Endothelial cell of umbilical vein (primary cell): ENCODE measurements around the gene CLIP2. TPM values are rescaled to one million over a fixed set of nuclear protein-coding genes. Genes with fewer than 3 reads are reported as not detected.

ENCODE experiments used
- BruUV-seq: library from RNA; stranded (reverse); fragments of 400-500 nt; replicated peaks from 2 replicates; lab custom pipeline; 2021; lab: Mats Ljungman, UMichigan
- CTCF ChIA-PET: fragments of 300-600, 350-600 bp; sonication (Branson Sonifier 250); formaldehyde crosslinking; loops from one replicate; lab custom pipeline; 2021; ENCODE audit warnings: antibody characterized with exemption, inconsistent platforms; lab: Charles Lee
- POLR2A ChIA-PET: fragments of 300-600, 350-600 bp; sonication (Branson Sonifier 250); formaldehyde crosslinking; loops from one replicate; lab custom pipeline; 2021; ENCODE audit warnings: antibody characterized with exemption, inconsistent platforms; lab: Charles Lee
- DNase-seq: peaks from one replicate; pipeline ENCODE4 v3.0.0-alpha.2; 2011; ENCODE audit warnings: low read depth, low spot score
- FAIRE-seq: peaks from 2 replicates; lab custom pipeline; 2011; peaks lifted over from hg19 to GRCh38; lab: Jason Lieb, UNC
- H2AFZ ChIP-seq: 2 replicates; pipeline ENCODE4 v1.6.0; 2012; ENCODE audit warnings: low read depth, low read length, control low read depth, inconsistent platforms
- H3K27ac ChIP-seq: 2 replicates; pipeline ENCODE4 v1.5.1; 2011; ENCODE audit warnings: low read depth, mild to moderate bottlenecking, control low read depth, low read length, moderate library complexity; ENCODE audit not compliant: insufficient read depth
- H3K27me3 ChIP-seq, 2 experiments: 2 replicates each; pipeline versions ENCODE4 v1.6.0 to v1.6.1; 2011; ENCODE audit warnings: low read length in 2 of 2, mixed read lengths in 1 of 2; ENCODE audit not compliant: control insufficient read depth in 2 of 2, insufficient read depth in 2 of 2
- H3K36me3 ChIP-seq, 2 experiments: 2 replicates in 1 of 2; 3 replicates in 1 of 2; pipeline ENCODE4 v1.5.1; 2011; ENCODE audit warnings: low read length in 2 of 2, mild to moderate bottlenecking in 1 of 2, moderate library complexity in 1 of 2; ENCODE audit not compliant: control insufficient read depth in 2 of 2, insufficient read depth in 2 of 2; ENCODE audit errors: extremely low read depth in 1 of 2
- H3K4me1 ChIP-seq: 3 replicates; pipeline ENCODE4 v1.5.1; 2011; ENCODE audit warnings: mild to moderate bottlenecking, low read length; ENCODE audit not compliant: control insufficient read depth, insufficient read depth; ENCODE audit errors: extremely low read depth
- H3K4me2 ChIP-seq: 2 replicates; pipeline ENCODE4 v1.6.1; 2011; ENCODE audit warnings: low read length, control low read depth, mixed read lengths; ENCODE audit not compliant: insufficient read depth
- H3K4me3 ChIP-seq, 3 experiments: fragments of 200-600 bp in 1 of 3; sonication (generic), shearing (Covaris generic) in 1 of 3; replicated peaks in 1 of 3; 2 replicates each; pipeline ENCODE4 v1.5.1; 2011 to 2016; ENCODE audit warnings: control low read depth in 3 of 3, low read length in 3 of 3, mild to moderate bottlenecking in 2 of 3, inconsistent platforms in 1 of 3, low read depth in 1 of 3, moderate library complexity in 1 of 3; ENCODE audit not compliant: insufficient read depth in 1 of 3
- H3K79me2 ChIP-seq: 2 replicates; pipeline ENCODE4 v1.6.0; 2012; ENCODE audit warnings: low read length, inconsistent platforms; ENCODE audit not compliant: control insufficient read depth, insufficient read depth
- H3K9ac ChIP-seq: replicated peaks from 2 replicates; pipeline ENCODE3; 2011; ENCODE audit warnings: low read length, control low read depth; ENCODE audit not compliant: insufficient read depth; ENCODE audit errors: extremely low read depth
- H3K9me1 ChIP-seq: replicated peaks from 3 replicates; pipeline ENCODE4 v1.6.0; 2011; ENCODE audit warnings: mild to moderate bottlenecking, low read length; ENCODE audit not compliant: control insufficient read depth, insufficient read depth; ENCODE audit errors: extremely low read depth
- H3K9me3 ChIP-seq: replicated peaks from 2 replicates; pipeline ENCODE4 v1.5.1; 2012; ENCODE audit warnings: low read length, inconsistent platforms; ENCODE audit not compliant: control insufficient read depth, insufficient read depth
- H4K20me1 ChIP-seq: replicated peaks from 2 replicates; pipeline ENCODE3; 2011; ENCODE audit warnings: mild to moderate bottlenecking, low read length; ENCODE audit not compliant: control insufficient read depth, insufficient read depth; ENCODE audit errors: extremely low read depth
- CTCF ChIP-seq, 2 donors: IDR thresholded peaks; 1 replicate in 1 of 2; 2 replicates in 1 of 2; pipeline ENCODE4 v1.5.1; 2011; ENCODE audit warnings: low read length in 2 of 2, mild to moderate bottlenecking in 2 of 2, moderate library complexity in 2 of 2, control low read depth in 1 of 2, inconsistent platforms in 1 of 2, low read depth in 1 of 2; ENCODE audit not compliant: insufficient read depth in 1 of 2; ENCODE audit errors: extremely low read depth in 1 of 2
- FOS ChIP-seq: IDR thresholded peaks from 2 replicates; pipeline ENCODE4 v1.6.1; 2011; ENCODE audit warnings: mild to moderate bottlenecking, low read length, moderate library complexity, borderline replicate concordance; ENCODE audit not compliant: insufficient read depth
- GATA2 ChIP-seq: IDR thresholded peaks from 2 replicates; pipeline ENCODE4 v1.7.0; 2011; ENCODE audit warnings: low read depth, mild to moderate bottlenecking, moderate library complexity, mixed read lengths, low read length; ENCODE audit not compliant: insufficient read length, insufficient read depth
- JUN ChIP-seq: IDR thresholded peaks from 2 replicates; pipeline ENCODE4 v1.6.1; 2011; ENCODE audit warnings: borderline replicate concordance, low read depth; ENCODE audit not compliant: insufficient read length, insufficient read depth
- MAX ChIP-seq: IDR thresholded peaks from 2 replicates; pipeline ENCODE4 v1.6.1; 2011; ENCODE audit not compliant: insufficient read depth, insufficient read length
- MYC ChIP-seq: IDR thresholded peaks from one replicate; pipeline ENCODE4 v1.6.1; 2011; ENCODE audit warnings: mild to moderate bottlenecking, low read depth, low read length
- POLR2A ChIP-seq: IDR thresholded peaks from 2 replicates; pipeline ENCODE4 v1.6.1; 2012; ENCODE audit warnings: low read depth, mild to moderate bottlenecking, control low read depth, low read length
- dilution Hi-C: fragments of 300-500 bp; cut with MboI; formaldehyde crosslinking; loops from one replicate; pipeline ENCODE4 v1.15.0; 2019; ENCODE audit warnings: low sequenced_read_pairs; ENCODE audit not compliant: extremely low pct_ligation_motif_present
- intact Hi-C: fragments of 100-400 bp; cut with micrococcal nuclease; formaldehyde crosslinking; loops from one replicate; pipeline ENCODE4 v1.10.0; 2022
- polyA plus RNA-seq, 4 experiments: library from polyadenylated mRNA; depleted of rRNA in 3 of 4; stranded (reverse) in 3 of 4; unstranded in 1 of 4; fragments of >200 nt; gene quantifications; 2 replicates each; pipeline versions ENCODE4 v1.2.1 to v1.2.3, GENCODE V29; 2011 to 2012; ENCODE audit warnings: missing spikeins in 1 of 4
- total RNA-seq: library from RNA; stranded (reverse); gene quantifications from 2 replicates; pipeline ENCODE4 v1.2.3, GENCODE V29; 2021

CLIP2 gene
- total and polyA plus RNA-seq, 2 donors (not counting 3 experiments of a cell fraction or from before 2014, with no cell fraction given): 8.3 to 37.1 TPM

GRCh38 chr7:74360008-74360407, 70.8 kb downstream of the CLIP2 start:
- CTCF ChIA-PET: no interaction called here
- peaks cover 6 to 14% of the 10 kb centered on the region in 2 experiments for H3K36me3 ChIP-seq
- BruUV-seq: no TSS peak

More at GRCh38 chr7:74360008-74360407, 70.8 kb downstream of the CLIP2 start:
- Histone ChIP-seq H2AFZ (no peak overlapping the region), H3K9me1 (no peaks in the 10 kb centered on the region), H3K27ac (no peak overlapping the region), H3K4me3 (no peak overlapping the region), H3K79me2 (no peaks in the 10 kb centered on the region), H3K4me2 (no peak overlapping the region), H3K9me3 (no peaks in the 10 kb centered on the region), H3K27me3 (no peaks in the 10 kb centered on the region), H4K20me1 (no peaks in the 10 kb centered on the region), H3K4me1 (peaks cover 5% of the 10 kb centered on the region), H3K9ac (no peak overlapping the region)
- no peak for FAIRE-seq
- intact Hi-C loops: no loop called here
- dilution Hi-C loops: no loop called here
- POLR2A ChIA-PET: no interaction called here
- no peak for DNase-seq
- TF ChIP-seq MYC (no peak), JUN (no peak), GATA2 (no peak), POLR2A (no peak), MAX (no peak), CTCF (IDR thresholded peaks at IDR 0.05; ENCODE audit: extremely low read depth in 1 of 2, insufficient read depth in 1 of 2, low read depth in 1 of 2, low read length in 2 of 2) (no peak), FOS (no peak)
